ENCODE data around the gene FAM50A. TPM values are rescaled to one million over a fixed set of nuclear protein-coding genes. Genes with fewer than 3 reads are reported as not detected.
A peak's percentile ranks its signal among the peaks of the same experiment; 100 is the strongest.

The FAM50A gene
- total and polyA plus RNA-seq, 4 experiments from 2014 or later, result 35.6 to 70.3 (median 66.7) TPM

GRCh38 chrX:154473683-154474082 lies 29.7 kb downstream of the FAM50A start:
- Histone ChIP-seq H3K27me3 (ENCODE audit: insufficient read depth, low read length) (no peaks in the 10 kb centered on the region), H3K4me1 (ENCODE audit: insufficient read depth, low read length) (peaks cover 12% of the 10 kb centered on the region), H3K36me3 (ENCODE audit: insufficient read depth, low read length) (peaks cover 5% of the 10 kb centered on the region), H3K27ac (ENCODE audit: low read depth, low read length) (no peak overlapping the region), H3K9me3 (ENCODE audit: control insufficient read depth in 1 of 2, low read length in 2 of 2) (no peaks in the 10 kb centered on the region), H3K4me3 (ENCODE audit: low read length in 2 of 2) (no peak overlapping the region)
- peaks cover 2 to 14% (median 4%) of the 10 kb centered on the region in 4 donors for H3K4me1 Mint-ChIP-seq
- no peak for DNase-seq
- no peak overlapping the region for H3K27ac Mint-ChIP-seq
- H3K27me3 Mint-ChIP-seq, result no peaks in the 10 kb centered on the region
- H3K36me3 Mint-ChIP-seq, result peaks cover 0 to 14% of the 10 kb centered on the region in 2 donors
- POLR2A ChIA-PET (ENCODE audit: partially characterized antibody), result interaction anchor here (0.8 to 0.9 kb wide), 2 partner anchors 17 to 28 kb away, joined by 3 to 4 read pairs; partner anchors contain the start of gene SLC10A3
- CTCF ChIA-PET (ENCODE audit: partially characterized antibody), result no interaction called here
- H3K4me3 Mint-ChIP-seq, result no peak overlapping the region
- no peaks in the 10 kb centered on the region for H3K9me3 Mint-ChIP-seq
- intact Hi-C loops (cut with micrococcal nuclease), result loop anchor here (10.0 kb wide), 1 partner anchor 59 kb away; the partner anchor contains the start of gene TAFAZZIN

- no peaks in the 10 kb centered on the region for H3K27me3 ChIP-seq (ENCODE audit: insufficient read depth, low read length)
- peaks cover 5 to 19% (median 10%) of the 10 kb centered on the region in 4 donors for H3K4me1 Mint-ChIP-seq
- H3K9me3 Mint-ChIP-seq, result no peaks in the 10 kb centered on the region
- peaks cover 0 to 10% of the 10 kb centered on the region in 2 donors for H3K36me3 Mint-ChIP-seq
- H3K27me3 Mint-ChIP-seq, result no peaks in the 10 kb centered on the region
- H3K4me1 ChIP-seq (ENCODE audit: insufficient read depth, low read length), result peaks cover 20% of the 10 kb centered on the region
- no peak overlapping the region for H3K27ac ChIP-seq (ENCODE audit: low read depth, low read length)
- no peak for DNase-seq
- ChIA-PET POLR2A (ENCODE audit: partially characterized antibody) (interaction anchor here (0.8 to 3.9 kb wide), 9 partner anchors 8 to 108 kb away, joined by 3 to 29 read pairs (median 6); partner anchors contain the start of genes IKBKG, PLXNA3, RPL10 and SLC10A3), CTCF (ENCODE audit: partially characterized antibody) (interaction anchor here (0.8 to 1.4 kb wide), 2 partner anchors 10 to 50 kb away, joined by 3 to 4 read pairs; no protein-coding TSS in a partner anchor)
- intact Hi-C loops (cut with micrococcal nuclease), result loop anchor here (5.0 to 10.0 kb wide), 2 partner anchors 35 to 62 kb away; partner anchors contain the start of genes FAM50A and TAFAZZIN
- H3K36me3 ChIP-seq (ENCODE audit: insufficient read depth, low read length), result peaks cover under 1% of the 10 kb centered on the region
- H3K4me3 ChIP-seq (ENCODE audit: low read length in 2 of 2), result no peak overlapping the region
- peak overlapping the region in 3 of 7 donors; percentile 21 to 70 (median 37) for H3K27ac Mint-ChIP-seq
- H3K4me3 Mint-ChIP-seq, result peak overlapping the region in 2 of 8 donors; percentile 35 to 41
- no peaks in the 10 kb centered on the region for H3K9me3 ChIP-seq (ENCODE audit: control insufficient read depth in 1 of 2, low read length in 2 of 2)
These were observed 32.9 kb downstream of the FAM50A start for GRCh38 chrX:154476821-154477220.

GRCh38 chrX:154477891-154478477 lies 34.0 kb downstream of the FAM50A start:
- peak overlapping the region; percentile 76 to 87 (median 83) for H3K4me3 Mint-ChIP-seq
- Histone ChIP-seq H3K4me1 (ENCODE audit: insufficient read depth, low read length) (peaks cover 20% of the 10 kb centered on the region), H3K9me3 (ENCODE audit: control insufficient read depth in 1 of 2, low read length in 2 of 2) (no peaks in the 10 kb centered on the region), H3K36me3 (ENCODE audit: insufficient read depth, low read length) (no peaks in the 10 kb centered on the region), H3K4me3 (ENCODE audit: low read length in 2 of 2) (peak overlapping the region in 1 of 2 donors; percentile 55), H3K27me3 (ENCODE audit: insufficient read depth, low read length) (no peaks in the 10 kb centered on the region), H3K27ac (ENCODE audit: low read depth, low read length) (peak overlapping the region; percentile 76)
- ChIA-PET POLR2A (ENCODE audit: partially characterized antibody) (interaction anchor here (0.8 to 3.9 kb wide), 13 partner anchors 8 to 109 kb away, joined by 3 to 29 read pairs (median 4); partner anchors contain the start of genes ATP6AP1, IKBKG, PLXNA3 and RPL10), CTCF (ENCODE audit: partially characterized antibody) (no interaction called here)
- peaks cover 0 to 7% of the 10 kb centered on the region in 2 donors for H3K36me3 Mint-ChIP-seq
- H3K27me3 Mint-ChIP-seq, result no peaks in the 10 kb centered on the region
- peak overlapping the region; percentile 82 to 91 (median 88) for H3K27ac Mint-ChIP-seq
- intact Hi-C loops (cut with micrococcal nuclease), result loop anchor here (2.0 to 10.0 kb wide), 3 partner anchors 21 to 63 kb away; partner anchors contain the start of genes FAM50A and TAFAZZIN
- peaks cover 5 to 23% (median 10%) of the 10 kb centered on the region in 4 donors for H3K4me1 Mint-ChIP-seq
- no peak for DNase-seq
- H3K9me3 Mint-ChIP-seq, result no peaks in the 10 kb centered on the region

- peak within 1 kb of the TSS; percentile 76 for H3K27ac ChIP-seq (ENCODE audit: low read depth, low read length)
- H3K27me3 ChIP-seq (ENCODE audit: insufficient read depth, low read length), result no peaks in the 10 kb centered on the region
- H3K4me1 ChIP-seq (ENCODE audit: insufficient read depth, low read length), result peaks cover 21% of the 10 kb centered on the region
- Mint-ChIP-seq H3K36me3 (peaks cover 0 to 2% of the 10 kb centered on the region in 2 donors), H3K4me1 (peaks cover 5 to 19% (median 10%) of the 10 kb centered on the region in 4 donors), H3K27me3 (no peaks in the 10 kb centered on the region), H3K9me3 (no peaks in the 10 kb centered on the region), H3K27ac (peak within 1 kb of the TSS; percentile 87 to 97 (median 91)), H3K4me3 (peak within 1 kb of the TSS; percentile 78 to 87 (median 83))
- POLR2A ChIA-PET (ENCODE audit: partially characterized antibody), result interaction anchor here (0.9 to 3.9 kb wide), 10 partner anchors 11 to 68 kb away, joined by 3 to 29 read pairs (median 4); partner anchors contain the start of genes ATP6AP1, PLXNA3 and SLC10A3
- H3K4me3 ChIP-seq (ENCODE audit: low read length in 2 of 2), result peak within 1 kb of the TSS in 1 of 2 donors; percentile 55
- H3K36me3 ChIP-seq (ENCODE audit: insufficient read depth, low read length), result no peaks in the 10 kb centered on the region
- intact Hi-C loops (cut with micrococcal nuclease), result loop anchor here (1.0 to 10.0 kb wide), 5 partner anchors 11 to 64 kb away; partner anchors contain the start of genes FAM3A, FAM50A, SLC10A3 and TAFAZZIN
- CTCF ChIA-PET (ENCODE audit: partially characterized antibody), result interaction anchor here (1.3 kb wide), 1 partner anchor 47 kb away, joined by 3 read pairs; no protein-coding TSS in a partner anchor
- peak; percentile 89 to 96 (median 94) for DNase-seq
- H3K9me3 ChIP-seq (ENCODE audit: control insufficient read depth in 1 of 2, low read length in 2 of 2), result no peaks in the 10 kb centered on the region
These were observed 35.0 kb downstream of the FAM50A start, which contains the start of gene LAGE3 for GRCh38 chrX:154478728-154479622. Gene LAGE3 (minus strand): TSS chrX:154479281. CDS start chrX:154478915, 366 bp downstream.

- no peak overlapping the region for H3K4me3 Mint-ChIP-seq
- peaks cover 0 to 2% of the 10 kb centered on the region in 2 donors for H3K36me3 Mint-ChIP-seq
- Histone ChIP-seq H3K4me1 (ENCODE audit: insufficient read depth, low read length) (peaks cover 38% of the 10 kb centered on the region), H3K27ac (ENCODE audit: low read depth, low read length) (no peak overlapping the region), H3K4me3 (ENCODE audit: low read length in 2 of 2) (no peak overlapping the region), H3K27me3 (ENCODE audit: insufficient read depth, low read length) (no peaks in the 10 kb centered on the region), H3K36me3 (ENCODE audit: insufficient read depth, low read length) (no peaks in the 10 kb centered on the region), H3K9me3 (ENCODE audit: control insufficient read depth in 1 of 2, low read length in 2 of 2) (no peaks in the 10 kb centered on the region)
- POLR2A ChIA-PET (ENCODE audit: partially characterized antibody), result interaction anchor here (1.5 to 2.3 kb wide), 3 partner anchors 9 to 41 kb away, joined by 3 to 20 read pairs (median 5); partner anchors contain the start of genes FAM3A and SLC10A3
- H3K27me3 Mint-ChIP-seq, result no peaks in the 10 kb centered on the region
- no peak for DNase-seq
- H3K4me1 Mint-ChIP-seq, result peaks cover 5 to 31% (median 10%) of the 10 kb centered on the region in 4 donors
- CTCF ChIA-PET (ENCODE audit: partially characterized antibody), result interaction anchor here (1.2 kb wide), 1 partner anchor 46 kb away, joined by 3 read pairs; no protein-coding TSS in a partner anchor
- H3K27ac Mint-ChIP-seq, result peak overlapping the region in 1 of 7 donors; percentile 65
- intact Hi-C loops (cut with micrococcal nuclease), result no loop called here
- no peaks in the 10 kb centered on the region for H3K9me3 Mint-ChIP-seq
These were observed 37.3 kb downstream of the FAM50A start for GRCh38 chrX:154481195-154481594.

GRCh38 chrX:154481911-154482601 lies 38.1 kb downstream of the FAM50A start:
- Mint-ChIP-seq H3K27ac (peak overlapping the region in 2 of 7 donors; percentile 15 to 89), H3K4me3 (peak overlapping the region in 1 of 8 donors; percentile 24), H3K9me3 (no peaks in the 10 kb centered on the region), H3K4me1 (peaks cover 5 to 28% (median 11%) of the 10 kb centered on the region in 4 donors), H3K27me3 (no peaks in the 10 kb centered on the region), H3K36me3 (peaks cover 0 to 4% of the 10 kb centered on the region in 2 donors)
- Histone ChIP-seq H3K4me3 (ENCODE audit: low read length in 2 of 2) (no peak overlapping the region), H3K9me3 (ENCODE audit: control insufficient read depth in 1 of 2, low read length in 2 of 2) (no peaks in the 10 kb centered on the region), H3K27ac (ENCODE audit: low read depth, low read length) (no peak overlapping the region), H3K36me3 (ENCODE audit: insufficient read depth, low read length) (no peaks in the 10 kb centered on the region), H3K27me3 (ENCODE audit: insufficient read depth, low read length) (no peaks in the 10 kb centered on the region), H3K4me1 (ENCODE audit: insufficient read depth, low read length) (peaks cover 40% of the 10 kb centered on the region)
- ChIA-PET CTCF (ENCODE audit: partially characterized antibody) (interaction anchor here (1.2 kb wide), 1 partner anchor 45 kb away, joined by 3 read pairs; no protein-coding TSS in a partner anchor), POLR2A (ENCODE audit: partially characterized antibody) (interaction anchor here (1.5 to 1.6 kb wide), 2 partner anchors 35 to 42 kb away, joined by 3 to 5 read pairs; partner anchors contain the start of gene FAM3A)
- no peak for DNase-seq
- intact Hi-C loops (cut with micrococcal nuclease), result no loop called here
